Measurements from ENCODE around the gene NFASC. TPM values are rescaled to one million over a fixed set of nuclear protein-coding genes. Genes with fewer than 3 reads are reported as not detected.

NFASC gene
- total RNA-seq, 2 donors from 2014 or later = 27.7 to 45.9 TPM

GRCh38 chr1:204917802-204918201 is 47.1 kb downstream of the NFASC start:
- H3K4me1 Mint-ChIP-seq = peaks cover 40% of the 10 kb centered on the region
- Histone ChIP-seq H3K27me3 (ENCODE audit: control insufficient read depth, insufficient read depth, low read length, poor library complexity, severe bottlenecking) (no peaks in the 10 kb centered on the region), H3K27ac (ENCODE audit: low read depth, low read length) (no peak overlapping the region), H3K9me3 (ENCODE audit: control insufficient read depth, low read length) (peaks cover 27% of the 10 kb centered on the region), H3K4me1 (ENCODE audit: control insufficient read depth, insufficient read depth, low read length) (peaks cover 27% of the 10 kb centered on the region), H3K9ac (ENCODE audit: extremely low read depth, low read length, poor library complexity, severe bottlenecking) (no peak overlapping the region), H3K4me3 (ENCODE audit: low read length) (peak overlapping the region; percentile 47), H3K36me3 (ENCODE audit: control insufficient read depth, insufficient read depth, low read length) (no peaks in the 10 kb centered on the region)
- H3K36me3 Mint-ChIP-seq (ENCODE audit: low read depth) = no peaks in the 10 kb centered on the region
- H3K27ac Mint-ChIP-seq = no peak overlapping the region
- no peak for DNase-seq
- H3K9me3 Mint-ChIP-seq = peaks cover 16% of the 10 kb centered on the region
- no peak overlapping the region for H3K4me3 Mint-ChIP-seq
- WGBS, 2 experiments (ENCODE audit: insufficient coverage in 1 of 2, insufficient read length in 1 of 2) = 96 to 100% methylated on average over 1 to 2 of the region's 2 CpGs
- no peak for TF ChIP-seq CTCF (conservative IDR thresholded peaks at IDR 0.05)
- no peaks in the 10 kb centered on the region for H3K27me3 Mint-ChIP-seq (ENCODE audit: insufficient read depth)

- no peaks in the 10 kb centered on the region for H3K27me3 Mint-ChIP-seq (ENCODE audit: insufficient read depth)
- Histone ChIP-seq H3K27ac (ENCODE audit: low read depth, low read length) (peak overlapping the region; percentile 41), H3K9ac (ENCODE audit: extremely low read depth, low read length, poor library complexity, severe bottlenecking) (no peak overlapping the region), H3K9me3 (ENCODE audit: control insufficient read depth, low read length) (peaks cover 17% of the 10 kb centered on the region), H3K27me3 (ENCODE audit: control insufficient read depth, insufficient read depth, low read length, poor library complexity, severe bottlenecking) (no peaks in the 10 kb centered on the region), H3K4me1 (ENCODE audit: control insufficient read depth, insufficient read depth, low read length) (peaks cover 49% of the 10 kb centered on the region), H3K4me3 (ENCODE audit: low read length) (no peak overlapping the region), H3K36me3 (ENCODE audit: control insufficient read depth, insufficient read depth, low read length) (no peaks in the 10 kb centered on the region)
- H3K9me3 Mint-ChIP-seq = peaks cover 11% of the 10 kb centered on the region
- H3K4me1 Mint-ChIP-seq = peaks cover 64% of the 10 kb centered on the region
- H3K27ac Mint-ChIP-seq = peak overlapping the region; percentile 55
- DNase-seq = peak; percentile 85
- H3K4me3 Mint-ChIP-seq = no peak overlapping the region
- WGBS, 2 experiments (ENCODE audit: insufficient coverage in 1 of 2, insufficient read length in 1 of 2) = 23 to 40% methylated on average over 1 to 3 of the region's 3 CpGs
- TF ChIP-seq CTCF (conservative IDR thresholded peaks at IDR 0.05) = peak; percentile 19
- H3K36me3 Mint-ChIP-seq (ENCODE audit: low read depth) = no peaks in the 10 kb centered on the region
Observed at GRCh38 chr1:204920511-204920910, 49.8 kb downstream of the NFASC start.

- Histone ChIP-seq H3K36me3 (ENCODE audit: control insufficient read depth, insufficient read depth, low read length) (no peaks in the 10 kb centered on the region), H3K4me1 (ENCODE audit: control insufficient read depth, insufficient read depth, low read length) (peaks cover 53% of the 10 kb centered on the region), H3K4me3 (ENCODE audit: low read length) (no peak overlapping the region), H3K27me3 (ENCODE audit: control insufficient read depth, insufficient read depth, low read length, poor library complexity, severe bottlenecking) (no peaks in the 10 kb centered on the region), H3K9ac (ENCODE audit: extremely low read depth, low read length, poor library complexity, severe bottlenecking) (no peak overlapping the region), H3K9me3 (ENCODE audit: control insufficient read depth, low read length) (peaks cover 17% of the 10 kb centered on the region), H3K27ac (ENCODE audit: low read depth, low read length) (peak overlapping the region; percentile 42)
- DNase-seq = no peak
- no peaks in the 10 kb centered on the region for H3K27me3 Mint-ChIP-seq (ENCODE audit: insufficient read depth)
- 76 to 82% methylated on average over 7 of the region's 7 CpGs for WGBS, 2 experiments (ENCODE audit: insufficient coverage in 1 of 2, insufficient read length in 1 of 2)
- H3K4me1 Mint-ChIP-seq = peaks cover 64% of the 10 kb centered on the region
- H3K4me3 Mint-ChIP-seq = no peak overlapping the region
- peak overlapping the region; percentile 55 for H3K27ac Mint-ChIP-seq
- peaks cover 11% of the 10 kb centered on the region for H3K9me3 Mint-ChIP-seq
- no peak for TF ChIP-seq CTCF (conservative IDR thresholded peaks at IDR 0.05)
- H3K36me3 Mint-ChIP-seq (ENCODE audit: low read depth) = no peaks in the 10 kb centered on the region
Observed at GRCh38 chr1:204920967-204921366, 50.3 kb downstream of the NFASC start.
